Measurements from ENCODE around the gene LPAR6. TPM values are rescaled to one million over a fixed set of nuclear protein-coding genes. Genes with fewer than 3 reads are reported as not detected.
"Not testable (repeated sequence)": the region's sequence is repeated elsewhere in the genome, so short reads cannot be mapped to it uniquely, and the experiment has no call there.

LPAR6 gene
- total RNA-seq, 1 donor from 2014 or later: 98.0 TPM

- Mint-ChIP-seq H3K4me1 (ENCODE audit: unreplicated experiment) (peaks cover 17% of the 10 kb centered on the region), H3K9me3 (ENCODE audit: unreplicated experiment) (peaks cover 3% of the 10 kb centered on the region), H3K36me3 (ENCODE audit: low read depth, unreplicated experiment) (peaks cover 6% of the 10 kb centered on the region), H3K4me3 (ENCODE audit: unreplicated experiment) (no peak overlapping the region), H3K27me3 (ENCODE audit: unreplicated experiment) (no peaks in the 10 kb centered on the region), H3K27ac (ENCODE audit: unreplicated experiment) (no peak overlapping the region)
- TF ChIP-seq CTCF (IDR thresholded peaks at IDR 0.05; ENCODE audit: unreplicated experiment): no peak
- DNase-seq (ENCODE audit: low spot score): no peak
Observed at GRCh38 chr13:48429886-48430285, 17.0 kb upstream of the LPAR6 start.

- Mint-ChIP-seq H3K27me3 (ENCODE audit: unreplicated experiment) (no peaks in the 10 kb centered on the region), H3K36me3 (ENCODE audit: low read depth, unreplicated experiment) (peaks cover 6% of the 10 kb centered on the region), H3K4me3 (ENCODE audit: unreplicated experiment) (no peak overlapping the region), H3K9me3 (ENCODE audit: unreplicated experiment) (peaks cover 3% of the 10 kb centered on the region), H3K27ac (ENCODE audit: unreplicated experiment) (no peak overlapping the region), H3K4me1 (ENCODE audit: unreplicated experiment) (peaks cover 17% of the 10 kb centered on the region)
- TF ChIP-seq CTCF (IDR thresholded peaks at IDR 0.05; ENCODE audit: unreplicated experiment): no peak
- no peak for DNase-seq (ENCODE audit: low spot score)
Observed at GRCh38 chr13:48429036-48429435, 16.1 kb upstream of the LPAR6 start.

GRCh38 chr13:48426755-48427298 lies 13.9 kb upstream of the LPAR6 start:
- H3K9me3 Mint-ChIP-seq (ENCODE audit: unreplicated experiment); H3K27me3 Mint-ChIP-seq (ENCODE audit: unreplicated experiment); DNase-seq (ENCODE audit: low spot score): not testable (repeated sequence)
- Mint-ChIP-seq H3K27ac (ENCODE audit: unreplicated experiment) (peak overlapping the region; percentile 59), H3K36me3 (ENCODE audit: low read depth, unreplicated experiment) (peaks cover 13% of the 10 kb centered on the region), H3K4me1 (ENCODE audit: unreplicated experiment) (peaks cover 10% of the 10 kb centered on the region), H3K4me3 (ENCODE audit: unreplicated experiment) (peak overlapping the region; percentile 79)

GRCh38 chr13:48426052-48426451 lies 13.1 kb upstream of the LPAR6 start:
- Mint-ChIP-seq H3K4me3 (ENCODE audit: unreplicated experiment) (no peak overlapping the region), H3K27ac (ENCODE audit: unreplicated experiment) (no peak overlapping the region), H3K4me1 (ENCODE audit: unreplicated experiment) (peaks cover 8% of the 10 kb centered on the region), H3K27me3 (ENCODE audit: unreplicated experiment) (no peaks in the 10 kb centered on the region), H3K9me3 (ENCODE audit: unreplicated experiment) (peaks cover 3% of the 10 kb centered on the region), H3K36me3 (ENCODE audit: low read depth, unreplicated experiment) (peaks cover 13% of the 10 kb centered on the region)
- no peak for TF ChIP-seq CTCF (IDR thresholded peaks at IDR 0.05; ENCODE audit: unreplicated experiment)
- no peak for DNase-seq (ENCODE audit: low spot score)

- Mint-ChIP-seq H3K27ac (ENCODE audit: unreplicated experiment) (no peak overlapping the region), H3K9me3 (ENCODE audit: unreplicated experiment) (peaks cover 3% of the 10 kb centered on the region), H3K4me3 (ENCODE audit: unreplicated experiment) (no peak overlapping the region), H3K36me3 (ENCODE audit: low read depth, unreplicated experiment) (peaks cover 27% of the 10 kb centered on the region), H3K27me3 (ENCODE audit: unreplicated experiment) (no peaks in the 10 kb centered on the region), H3K4me1 (ENCODE audit: unreplicated experiment) (peaks cover 8% of the 10 kb centered on the region)
- no peak for DNase-seq (ENCODE audit: low spot score)
- TF ChIP-seq CTCF (IDR thresholded peaks at IDR 0.05; ENCODE audit: unreplicated experiment): no peak
Observed at GRCh38 chr13:48424212-48424611, 11.3 kb upstream of the LPAR6 start.

- peaks cover 48% of the 10 kb centered on the region for H3K36me3 Mint-ChIP-seq (ENCODE audit: low read depth, unreplicated experiment)
- not testable (repeated sequence) for DNase-seq (ENCODE audit: low spot score); H3K27ac Mint-ChIP-seq (ENCODE audit: unreplicated experiment); H3K4me1 Mint-ChIP-seq (ENCODE audit: unreplicated experiment); H3K27me3 Mint-ChIP-seq (ENCODE audit: unreplicated experiment); H3K4me3 Mint-ChIP-seq (ENCODE audit: unreplicated experiment)
- peaks cover 11% of the 10 kb centered on the region for H3K9me3 Mint-ChIP-seq (ENCODE audit: unreplicated experiment)
Observed at GRCh38 chr13:48422003-48422402, 9.1 kb upstream of the LPAR6 start.

All from endothelial cell (in vitro differentiated cells).